Stimulated activated CD4-positive, alpha-beta T cell treated with anti-CD3 and anti-CD28 coated beads, Interleukin-15, amount 100 ng/mL, for 48 hours (primary cell): Measurements from ENCODE around the gene AOX1.
"Not testable (repeated sequence)": the region's sequence is repeated elsewhere in the genome, so short reads cannot be mapped to it uniquely, and the experiment has no call there.

Experiments used
- DNase-seq, 2 donors: peaks; one replicate each; pipeline ENCODE4 v3.0.0-alpha.2; 2020; ENCODE audit warnings: low read depth in 2 of 2

The AOX1 gene

DNA sequence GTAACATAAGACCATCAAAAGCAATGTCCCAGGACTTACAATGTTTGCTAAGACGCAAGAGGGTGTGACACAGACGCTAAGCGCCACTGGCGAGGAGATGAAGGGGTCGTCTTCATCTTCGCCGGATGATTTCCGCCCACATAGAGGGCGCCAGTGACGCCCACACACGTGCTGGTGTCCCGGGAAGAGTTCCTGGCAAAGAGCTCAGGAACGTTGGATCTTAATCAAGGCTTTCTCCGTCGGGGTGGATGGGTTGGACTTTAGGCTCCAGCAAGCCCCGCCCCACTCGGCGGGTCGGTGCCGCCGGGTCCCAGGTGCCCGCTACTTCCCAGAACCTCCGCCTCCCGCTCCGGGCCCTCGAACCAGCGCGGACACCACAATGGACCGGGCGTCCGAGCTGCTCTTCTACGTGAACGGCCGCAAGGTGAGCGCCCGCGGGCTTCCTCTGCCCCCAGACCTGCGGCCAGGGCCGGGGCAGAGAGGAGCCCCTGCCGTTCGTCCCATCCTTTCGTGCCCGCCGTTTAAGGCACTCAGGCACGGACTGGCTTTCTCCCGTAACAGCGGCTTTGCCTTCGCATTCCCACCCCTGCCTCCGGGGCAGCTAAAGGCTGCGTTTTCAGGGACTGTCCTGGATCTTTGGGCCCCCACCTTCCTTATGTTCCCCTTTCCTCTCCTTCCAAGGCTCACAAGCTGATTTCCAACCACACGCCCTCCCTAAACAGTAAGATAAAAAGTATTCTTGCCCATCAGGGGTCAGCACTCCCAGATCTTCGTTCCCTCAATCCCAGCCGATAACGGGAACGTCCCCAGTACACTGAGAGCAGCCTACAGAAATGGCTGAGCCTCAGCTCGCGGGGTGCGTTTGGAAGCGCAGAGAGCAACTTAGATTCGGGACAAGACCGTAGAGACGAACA is at the start of gene AOX1:
AOX1 (plus strand) TSS at position 285 of the 914 bp plus-strand sequence; CDS start at position 380, 95 bp downstream.
- DNase-seq = no peak

DNA sequence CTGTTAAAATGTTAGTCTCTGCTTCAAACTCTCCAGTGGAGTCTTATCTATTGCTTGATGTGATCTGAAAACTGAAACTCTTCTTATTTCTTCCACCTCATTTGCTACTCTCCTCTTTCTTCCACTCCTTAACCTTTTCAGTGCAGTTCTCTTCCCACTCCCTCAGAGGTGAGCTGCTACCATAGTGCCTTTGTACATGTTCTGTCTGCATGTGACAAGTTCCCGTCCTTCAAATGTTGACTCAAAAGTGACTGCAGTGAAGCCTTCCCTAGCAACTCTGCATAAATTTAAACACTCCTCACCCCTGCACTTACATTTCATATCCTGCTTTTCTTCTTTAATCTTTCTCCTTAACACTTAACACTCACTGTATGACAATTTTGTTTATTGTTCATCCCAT is 47.7 kb upstream of the AOX1 start:
- DNase-seq = no peak

GRCh38 chr2:200540793-200541192 is 45.0 kb upstream of the AOX1 start:
- no peak for DNase-seq

DNA sequence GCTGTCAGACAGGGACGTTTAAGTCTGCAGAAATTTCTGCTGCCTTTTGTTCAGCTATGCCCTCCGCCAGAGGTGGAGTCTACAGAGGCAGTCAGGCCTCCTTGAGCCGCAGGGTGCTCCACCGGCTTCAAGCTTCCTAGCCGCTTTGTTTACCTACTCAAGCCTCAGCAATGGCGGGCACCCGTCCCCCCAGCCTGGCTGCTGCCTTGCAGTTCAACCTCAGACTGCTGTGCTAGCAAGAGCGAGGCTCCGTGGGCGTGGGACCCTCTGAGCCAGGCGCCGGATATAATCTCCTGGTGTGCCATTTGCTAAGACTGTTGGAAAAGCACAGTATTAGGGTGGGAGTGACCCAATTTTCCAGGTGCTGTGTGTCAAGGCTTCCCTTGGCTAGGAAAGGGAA is 19.2 kb upstream of the AOX1 start:
- not testable (repeated sequence) for DNase-seq

- no peak for DNase-seq
Observed at GRCh38 chr2:200567932-200568331, 17.9 kb upstream of the AOX1 start.

DNA sequence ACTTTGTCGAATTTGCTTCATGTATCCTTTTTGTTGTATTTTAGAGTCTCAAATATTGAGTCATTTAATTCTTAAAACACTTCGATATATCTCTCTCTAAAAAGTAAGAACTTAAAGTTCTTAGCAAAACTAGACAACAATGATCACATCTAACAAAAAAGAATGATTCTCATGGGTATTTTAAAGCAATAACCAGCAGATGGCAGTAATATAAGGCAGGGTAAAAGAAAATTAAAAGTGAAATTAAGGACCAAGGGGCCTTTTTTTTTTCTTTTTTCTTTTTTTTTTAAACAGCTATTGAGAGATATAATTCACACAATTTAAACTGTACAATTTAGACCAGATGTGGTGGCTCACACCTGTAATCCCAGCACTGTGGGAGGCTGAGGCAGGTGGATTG is 9.9 kb upstream of the AOX1 start:
- no peak for DNase-seq

DNA sequence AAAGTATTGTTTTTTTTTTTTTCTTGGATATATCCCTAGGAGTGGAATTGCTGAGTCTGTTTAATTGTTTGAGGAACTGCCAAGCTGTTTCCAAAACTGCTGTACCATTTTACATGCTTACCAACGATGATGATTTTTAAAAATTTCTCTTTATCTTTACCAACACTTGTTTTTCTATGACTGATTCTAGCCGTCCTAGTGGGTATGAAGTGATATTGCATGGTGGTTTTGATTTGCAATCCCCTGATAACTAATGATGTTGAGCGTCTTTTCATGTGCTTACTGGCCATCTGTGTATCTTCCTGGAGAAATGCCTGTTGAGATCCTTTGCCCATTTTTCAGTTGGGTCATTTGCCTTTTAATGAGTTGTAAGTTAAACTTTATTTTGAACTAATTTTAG is 8.8 kb upstream of the AOX1 start:
- no peak for DNase-seq

DNA sequence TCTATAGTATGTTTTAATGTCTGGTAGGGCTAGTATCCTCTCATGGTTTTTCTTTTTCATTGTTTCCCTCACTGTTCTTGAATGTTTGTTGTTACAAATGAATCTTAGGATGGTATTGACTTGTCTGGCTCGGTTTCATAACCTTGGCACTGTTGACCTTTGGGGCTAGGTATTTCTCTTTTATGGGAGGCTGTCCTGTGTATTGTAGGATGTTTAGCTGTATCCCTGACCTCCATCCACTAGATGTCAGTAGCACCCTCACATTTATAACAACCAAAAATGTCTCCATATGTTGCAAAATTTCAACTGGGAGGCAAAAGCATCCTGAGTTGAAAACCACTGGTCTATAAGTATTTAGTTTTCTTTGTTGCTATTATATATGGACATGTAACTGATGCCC is 7.0 kb upstream of the AOX1 start:
- DNase-seq = no peak

GRCh38 chr2:200584639-200585038 is 1.2 kb upstream of the AOX1 start:
- no peak for DNase-seq

GRCh38 chr2:200585340-200585729 is 479 bp upstream of the AOX1 start:
- no peak for DNase-seq

- DNase-seq = no peak
Observed at GRCh38 chr2:200586644-200586975, 796 bp downstream of the AOX1 start.

GRCh38 chr2:200587007-200587616 is 1.3 kb downstream of the AOX1 start:
- no peak for DNase-seq

- no peak for DNase-seq
Observed at GRCh38 chr2:200588076-200588678, 2.4 kb downstream of the AOX1 start.

DNA sequence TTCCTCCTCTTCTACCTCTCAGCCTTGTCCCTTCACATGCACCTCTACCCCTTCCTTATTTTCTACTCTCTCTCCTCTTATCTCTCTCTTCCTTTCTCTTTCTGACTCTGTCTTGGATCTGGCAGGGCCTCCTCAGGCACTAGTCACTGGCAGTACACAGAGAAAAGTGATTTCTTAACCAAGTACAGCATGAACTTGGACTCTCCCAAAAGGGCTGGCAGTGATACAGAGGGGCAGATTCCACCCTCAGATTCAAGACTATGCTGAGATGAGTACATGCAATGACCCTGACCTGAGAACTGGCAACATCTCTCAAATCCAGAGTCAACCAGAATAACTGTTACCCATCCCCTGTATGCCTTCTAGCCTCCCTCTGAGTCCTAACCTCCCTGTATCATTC is 4.3 kb downstream of the AOX1 start:
- no peak for DNase-seq

DNA sequence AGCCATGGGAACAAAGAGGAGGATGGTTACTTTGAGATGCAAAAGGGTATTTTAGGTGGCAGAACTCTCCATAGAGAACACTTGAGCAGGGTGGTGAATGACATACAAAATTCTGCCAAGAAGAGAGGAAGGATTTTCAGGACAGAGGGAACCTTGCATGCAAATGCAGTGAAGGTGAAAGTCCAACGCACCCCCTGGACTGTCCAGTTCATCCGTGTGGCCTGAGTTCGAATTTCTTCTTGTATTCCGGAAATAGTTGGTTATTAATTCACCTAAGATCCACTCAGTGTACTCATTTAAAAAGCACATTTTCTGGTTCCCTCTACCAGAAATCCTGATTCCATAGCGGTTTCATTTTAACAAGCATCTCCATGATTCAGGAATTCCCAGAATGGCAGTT is 5.5 kb downstream of the AOX1 start:
- no peak for DNase-seq

- DNase-seq = no peak
Observed at GRCh38 chr2:200592406-200593075, 6.7 kb downstream of the AOX1 start.

- DNase-seq = no peak
Observed at GRCh38 chr2:200593905-200594304, 8.1 kb downstream of the AOX1 start.

- no peak for DNase-seq
Observed at GRCh38 chr2:200595913-200596312, 10.1 kb downstream of the AOX1 start.

GRCh38 chr2:200596774-200597570 is 11.2 kb downstream of the AOX1 start:
- DNase-seq = no peak

DNA sequence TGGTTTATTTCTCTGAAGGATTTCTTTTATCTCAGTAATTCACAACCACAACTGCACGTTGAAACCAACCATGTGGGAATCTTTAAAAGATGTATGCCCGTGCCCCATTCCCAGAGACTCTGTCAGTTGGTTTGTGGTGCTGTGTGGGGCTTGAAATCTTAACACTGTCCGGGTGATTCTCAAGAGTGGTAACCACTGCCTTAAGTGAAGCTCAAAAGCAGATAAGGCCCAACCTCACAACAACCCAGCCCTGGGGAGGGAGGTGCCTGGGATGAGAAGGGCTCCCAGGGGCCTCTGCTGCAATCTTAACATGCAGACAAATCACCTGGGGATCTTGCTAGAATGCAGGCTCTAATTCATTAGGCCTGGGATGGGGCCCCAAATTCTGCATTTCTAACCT is 13.4 kb downstream of the AOX1 start:
- DNase-seq = no peak

- no peak for DNase-seq
Observed at GRCh38 chr2:200600549-200601225, 14.9 kb downstream of the AOX1 start.
